Stimulated activated CD8-positive, alpha-beta memory T cell treated with anti-CD3 and anti-CD28 coated beads, Interleukin-7, amount 100 ng/mL, for 1 hour (primary cell): ENCODE data around the gene ITM2C.

Experiments used
- DNase-seq, 2 donors: peaks; one replicate each; pipeline ENCODE4 v3.0.0-alpha.2; 2020; ENCODE audit warnings: low read depth in 2 of 2

ITM2C gene

GRCh38 chr2:230850358-230850658 lies 14.4 kb upstream of the ITM2C start:
- no peak for DNase-seq

- DNase-seq = no peak
Observed at GRCh38 chr2:230852113-230852512, 12.6 kb upstream of the ITM2C start.

GRCh38 chr2:230861552-230862255 lies 3.0 kb upstream of the ITM2C start:
- DNase-seq = no peak

GRCh38 chr2:230862292-230862691 lies 2.5 kb upstream of the ITM2C start:
- DNase-seq = no peak

- DNase-seq = no peak
Observed at GRCh38 chr2:230863031-230863430, 1.7 kb upstream of the ITM2C start.

- no peak for DNase-seq
Observed at GRCh38 chr2:230863442-230864121, 1.2 kb upstream of the ITM2C start.

- no peak for DNase-seq
Observed at GRCh38 chr2:230864122-230864604, 579 bp upstream of the ITM2C start.

GRCh38 chr2:230865307-230865765 lies 594 bp downstream of the ITM2C start:
- DNase-seq = no peak

GRCh38 chr2:230865766-230866755 lies 1.3 kb downstream of the ITM2C start:
- no peak for DNase-seq

GRCh38 chr2:230866756-230867523 lies 2.2 kb downstream of the ITM2C start:
- peak; percentile 30 to 35 for DNase-seq

- DNase-seq = no peak
Observed at GRCh38 chr2:230868161-230868946, 3.6 kb downstream of the ITM2C start.

GRCh38 chr2:230868947-230869913 lies 4.5 kb downstream of the ITM2C start:
- DNase-seq = no peak

- no peak for DNase-seq
Observed at GRCh38 chr2:230869914-230870543, 5.3 kb downstream of the ITM2C start.

- DNase-seq = no peak
Observed at GRCh38 chr2:230870544-230871360, 6.0 kb downstream of the ITM2C start.

- DNase-seq = no peak
Observed at GRCh38 chr2:230871361-230872150, 6.8 kb downstream of the ITM2C start.

GRCh38 chr2:230872151-230872967 lies 7.6 kb downstream of the ITM2C start:
- DNase-seq = no peak
